K562 (cell line): ENCODE data around the gene DUS1L. TPM values are rescaled to one million over a fixed set of nuclear protein-coding genes. Genes with fewer than 3 reads are reported as not detected.

ENCODE experiments used
- FIP1L1 ChIP-seq: fragments of 200-400 bp; formaldehyde crosslinking; IDR thresholded peaks from 2 replicates; pipeline ENCODE4 v1.6.1; 2018; ENCODE audit warnings: mild to moderate bottlenecking, low read depth, low read length; ENCODE audit not compliant: poor library complexity, severe bottlenecking
- NFXL1 ChIP-seq: fragments of 450-650 bp; formaldehyde crosslinking; IDR thresholded peaks from 2 replicates; pipeline ENCODE4 v1.4.0; 2021; ENCODE audit warnings: mild to moderate bottlenecking
- NR3C1 ChIP-seq: sonication (generic); formaldehyde crosslinking; IDR thresholded peaks from 2 replicates; pipeline ENCODE4 v1.8.1; 2022; ENCODE audit warnings: missing genetic modification reagents
- RBM34 ChIP-seq: fragments of 200-400 bp; formaldehyde crosslinking; IDR thresholded peaks from 2 replicates; pipeline ENCODE4 v1.6.1; 2018; ENCODE audit warnings: low read length, borderline replicate concordance; ENCODE audit not compliant: insufficient read depth
- RFX1 ChIP-seq: fragments of 450-650 bp; IDR thresholded peaks from 2 replicates; pipeline ENCODE4 v1.6.1; 2016; ENCODE audit warnings: mild to moderate bottlenecking, moderate library complexity
- SMARCA5 ChIP-seq: fragments of 450-650 bp; IDR thresholded peaks from 2 replicates; pipeline ENCODE4 v1.6.1; 2016
- SPI1 ChIP-seq: IDR thresholded peaks from 2 replicates; pipeline ENCODE4 v1.6.1; 2011; ENCODE audit warnings: low read depth, low read length, control low read depth, borderline replicate concordance
- THRAP3 ChIP-seq: fragments of 450-650 bp; IDR thresholded peaks from 2 replicates; pipeline ENCODE4 v1.6.1; 2016; ENCODE audit warnings: mild to moderate bottlenecking, inconsistent platforms, borderline replicate concordance
- ZC3H11A ChIP-seq: IDR thresholded peaks from 2 replicates; pipeline ENCODE4 v1.6.1; 2012; ENCODE audit warnings: low read depth, low read length, improper control_type of control experiment
- ZNF175 ChIP-seq: fragments of 200-800 bp; sonication (Bioruptor generic); IDR thresholded peaks from 2 replicates; pipeline ENCODE4 v1.6.1; 2016; ENCODE audit warnings: low read depth, mild to moderate bottlenecking, missing genetic modification characterization, missing compliant biosample characterization
- ZNF586 ChIP-seq: fragments of 450-650 bp; formaldehyde crosslinking; conservative IDR thresholded peaks from 2 replicates; pipeline ENCODE4 v1.4.0; 2020; ENCODE audit warnings: mild to moderate bottlenecking, moderate library complexity
- ZSCAN32 ChIP-seq: fragments of 450-650 bp; formaldehyde crosslinking; IDR thresholded peaks from 2 replicates; pipeline ENCODE4 v1.4.0; 2020; ENCODE audit warnings: mild to moderate bottlenecking, moderate library complexity
- polyA plus RNA-seq, 8 experiments: library from polyadenylated mRNA; depleted of rRNA in 4 of 8; stranded (reverse) in 5 of 8; unstranded in 3 of 8; fragments of >200 nt; fragmentation: Nextera tagmentation in 2 of 8; fragmentation: Illumina TruSeq in 1 of 8; extraction: Ambion mirVana in 2 of 8; extraction: Trizol in 1 of 8; gene quantifications; 2 replicates each; pipeline versions ENCODE4 v1.2.1 to v1.2.3, GENCODE V29; 2011 to 2014; ENCODE audit warnings: inconsistent platforms in 1 of 8, missing spikeins in 1 of 8
- total RNA-seq, 7 experiments: library from RNA; depleted of rRNA in 6 of 7; stranded (reverse); fragments of >200 nt in 6 of 7; fragmentation: Illumina TruSeq in 2 of 7; extraction: Trizol in 2 of 7; gene quantifications; 2 replicates each; pipeline versions ENCODE4 v1.2.1 to v1.2.3, GENCODE V29; 2011 to 2021; ENCODE audit warnings: low replicate concordance in 1 of 7
- TF ChIP-seq, protein P1 (sequence below), 2 experiments: fragments of 450-650 bp in 1 of 2; sonication (generic) in 1 of 2; formaldehyde crosslinking in 1 of 2; IDR thresholded peaks; 2 replicates each; pipeline versions ENCODE4 v1.7.1 to v1.9.0; 2016 to 2022; ENCODE audit warnings: inconsistent platforms in 1 of 2, mild to moderate bottlenecking in 1 of 2, missing genetic modification reagents in 1 of 2
- TF ChIP-seq, protein P2 (sequence below): sonication (generic); formaldehyde crosslinking; IDR thresholded peaks from 2 replicates; pipeline ENCODE4 v1.8.1; 2023; ENCODE audit warnings: mild to moderate bottlenecking, missing genetic modification reagents
- TF ChIP-seq, protein P3 (sequence below): fragments of 450-650 bp; IDR thresholded peaks from 2 replicates; pipeline ENCODE4 v1.6.1; 2014; ENCODE audit warnings: low read depth, mild to moderate bottlenecking, moderate library complexity, borderline replicate concordance

Gene DUS1L
- total and polyA plus RNA-seq, 9 of the 15 experiments (the other 6 are each of a cell fraction or from before 2014, with no cell fraction given): 7.8 to 210 (median 83.9) TPM

DNA sequence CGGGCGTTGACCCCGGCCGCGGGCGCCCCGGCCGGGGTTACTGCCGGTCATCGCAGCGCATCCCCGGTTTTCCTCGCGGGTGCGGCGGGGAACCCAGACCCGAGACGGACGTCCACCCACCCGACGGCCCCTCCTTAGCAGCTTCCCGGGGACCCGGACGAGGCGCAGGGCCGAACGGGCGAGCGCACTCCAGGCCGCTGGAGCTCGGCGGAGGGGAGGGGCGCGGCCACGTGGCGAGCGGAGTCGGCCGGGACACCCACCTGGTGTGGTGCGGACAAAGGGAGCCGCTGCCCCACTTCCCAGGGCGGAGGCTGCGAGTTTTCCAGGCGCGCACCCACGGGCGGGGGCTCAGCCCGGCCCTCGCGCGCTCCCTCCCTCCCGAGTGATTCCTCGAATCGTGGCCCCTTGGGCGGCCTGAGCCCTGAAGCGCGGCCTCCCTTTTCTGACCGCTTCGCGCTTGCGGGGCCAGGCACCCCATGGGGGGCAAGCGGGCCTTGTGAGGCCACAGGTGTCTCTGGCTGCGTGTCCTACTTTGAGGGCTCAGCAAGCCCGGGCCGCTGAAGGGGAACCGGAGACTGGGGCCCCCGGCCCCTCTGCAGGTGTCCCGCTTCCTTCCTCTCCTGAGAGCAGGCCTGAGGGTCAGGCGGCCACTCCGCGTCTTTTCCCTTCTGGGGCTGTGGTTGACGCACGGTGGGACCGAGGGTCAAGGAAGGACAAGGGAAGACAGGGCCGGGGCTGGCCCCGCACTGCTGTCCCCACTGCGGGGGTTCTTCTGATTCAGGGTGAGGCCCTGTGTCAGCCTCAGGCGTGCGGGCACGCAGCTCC lies 33.5 kb upstream of the DUS1L start (continued):
- TF ChIP-seq ZNF586 (CRISPR knock-in tag) (no peak), RFX1 (no peak), THRAP3 (no peak), FIP1L1 (peak; percentile 56), RBM34 (no peak; the same call in 1 of the 2 replicates), SPI1 (0 out of 2 replicates have a peak, but pooled peaks have one; percentile 18), NR3C1 (CRISPR knock-in tag) (peak; percentile 60; the same call in 1 of the 2 replicates), ZC3H11A (no peak), SMARCA5 (no peak), NFXL1 (CRISPR knock-in tag) (no peak), ZSCAN32 (no peak), ZNF175 (no peak)
- TF ChIP-seq, protein P1, sequence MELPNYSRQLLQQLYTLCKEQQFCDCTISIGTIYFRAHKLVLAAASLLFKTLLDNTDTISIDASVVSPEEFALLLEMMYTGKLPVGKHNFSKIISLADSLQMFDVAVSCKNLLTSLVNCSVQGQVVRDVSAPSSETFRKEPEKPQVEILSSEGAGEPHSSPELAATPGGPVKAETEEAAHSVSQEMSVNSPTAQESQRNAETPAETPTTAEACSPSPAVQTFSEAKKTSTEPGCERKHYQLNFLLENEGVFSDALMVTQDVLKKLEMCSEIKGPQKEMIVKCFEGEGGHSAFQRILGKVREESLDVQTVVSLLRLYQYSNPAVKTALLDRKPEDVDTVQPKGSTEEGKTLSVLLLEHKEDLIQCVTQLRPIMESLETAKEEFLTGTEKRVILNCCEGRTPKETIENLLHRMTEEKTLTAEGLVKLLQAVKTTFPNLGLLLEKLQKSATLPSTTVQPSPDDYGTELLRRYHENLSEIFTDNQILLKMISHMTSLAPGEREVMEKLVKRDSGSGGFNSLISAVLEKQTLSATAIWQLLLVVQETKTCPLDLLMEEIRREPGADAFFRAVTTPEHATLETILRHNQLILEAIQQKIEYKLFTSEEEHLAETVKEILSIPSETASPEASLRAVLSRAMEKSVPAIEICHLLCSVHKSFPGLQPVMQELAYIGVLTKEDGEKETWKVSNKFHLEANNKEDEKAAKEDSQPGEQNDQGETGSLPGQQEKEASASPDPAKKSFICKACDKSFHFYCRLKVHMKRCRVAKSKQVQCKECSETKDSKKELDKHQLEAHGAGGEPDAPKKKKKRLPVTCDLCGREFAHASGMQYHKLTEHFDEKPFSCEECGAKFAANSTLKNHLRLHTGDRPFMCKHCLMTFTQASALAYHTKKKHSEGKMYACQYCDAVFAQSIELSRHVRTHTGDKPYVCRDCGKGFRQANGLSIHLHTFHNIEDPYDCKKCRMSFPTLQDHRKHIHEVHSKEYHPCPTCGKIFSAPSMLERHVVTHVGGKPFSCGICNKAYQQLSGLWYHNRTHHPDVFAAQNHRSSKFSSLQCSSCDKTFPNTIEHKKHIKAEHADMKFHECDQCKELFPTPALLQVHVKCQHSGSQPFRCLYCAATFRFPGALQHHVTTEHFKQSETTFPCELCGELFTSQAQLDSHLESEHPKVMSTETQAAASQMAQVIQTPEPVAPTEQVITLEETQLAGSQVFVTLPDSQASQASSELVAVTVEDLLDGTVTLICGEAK (IDR thresholded peaks at IDR 0.05): 0 out of 2 replicates have a peak, but pooled peaks have one; percentile 37
- TF ChIP-seq, protein P1 (CRISPR knock-in tag; IDR thresholded peaks at IDR 0.05): peak; percentile 44; the same call in 1 of the 2 replicates
- TF ChIP-seq, protein P2, sequence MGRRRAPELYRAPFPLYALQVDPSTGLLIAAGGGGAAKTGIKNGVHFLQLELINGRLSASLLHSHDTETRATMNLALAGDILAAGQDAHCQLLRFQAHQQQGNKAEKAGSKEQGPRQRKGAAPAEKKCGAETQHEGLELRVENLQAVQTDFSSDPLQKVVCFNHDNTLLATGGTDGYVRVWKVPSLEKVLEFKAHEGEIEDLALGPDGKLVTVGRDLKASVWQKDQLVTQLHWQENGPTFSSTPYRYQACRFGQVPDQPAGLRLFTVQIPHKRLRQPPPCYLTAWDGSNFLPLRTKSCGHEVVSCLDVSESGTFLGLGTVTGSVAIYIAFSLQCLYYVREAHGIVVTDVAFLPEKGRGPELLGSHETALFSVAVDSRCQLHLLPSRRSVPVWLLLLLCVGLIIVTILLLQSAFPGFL (CRISPR knock-in tag): no peak
- TF ChIP-seq, protein P3, sequence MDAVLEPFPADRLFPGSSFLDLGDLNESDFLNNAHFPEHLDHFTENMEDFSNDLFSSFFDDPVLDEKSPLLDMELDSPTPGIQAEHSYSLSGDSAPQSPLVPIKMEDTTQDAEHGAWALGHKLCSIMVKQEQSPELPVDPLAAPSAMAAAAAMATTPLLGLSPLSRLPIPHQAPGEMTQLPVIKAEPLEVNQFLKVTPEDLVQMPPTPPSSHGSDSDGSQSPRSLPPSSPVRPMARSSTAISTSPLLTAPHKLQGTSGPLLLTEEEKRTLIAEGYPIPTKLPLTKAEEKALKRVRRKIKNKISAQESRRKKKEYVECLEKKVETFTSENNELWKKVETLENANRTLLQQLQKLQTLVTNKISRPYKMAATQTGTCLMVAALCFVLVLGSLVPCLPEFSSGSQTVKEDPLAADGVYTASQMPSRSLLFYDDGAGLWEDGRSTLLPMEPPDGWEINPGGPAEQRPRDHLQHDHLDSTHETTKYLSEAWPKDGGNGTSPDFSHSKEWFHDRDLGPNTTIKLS: peak; percentile 96
